ENCODE results near the gene ORC5. TPM values are rescaled to one million over a fixed set of nuclear protein-coding genes. Genes with fewer than 3 reads are reported as not detected.

Gene ORC5
- total and polyA plus RNA-seq, 2 donors from 2014 or later = 13.2 to 18.4 TPM

DNA sequence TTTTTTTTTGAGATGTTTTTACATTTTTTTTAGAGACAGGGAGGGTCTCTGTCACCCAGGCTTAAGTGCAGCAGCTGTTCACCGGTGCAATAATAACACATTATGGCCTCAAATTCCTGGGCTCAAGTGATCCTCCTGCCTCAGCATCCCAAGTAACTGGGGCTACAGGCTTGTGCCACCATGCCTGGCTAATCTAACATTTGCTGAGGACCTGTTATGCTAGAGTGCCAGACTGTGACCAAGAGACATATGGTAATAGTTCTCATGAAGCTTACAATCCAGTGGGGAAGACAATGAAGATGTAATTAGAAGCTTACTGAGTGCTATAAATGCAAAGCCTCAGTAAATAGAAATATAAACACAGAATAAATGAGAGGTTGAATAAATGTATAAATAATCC is 17.6 kb upstream of the ORC5 start:
- no peaks in the 10 kb centered on the region for H3K9me3 ChIP-seq (ENCODE audit: control insufficient read depth in 2 of 3, insufficient read depth in 1 of 3, low read length in 3 of 3)
- no peaks in the 10 kb centered on the region for H3K27me3 ChIP-seq (ENCODE audit: control insufficient read depth, insufficient read depth, low read length)
- H3K27ac ChIP-seq (ENCODE audit: low read depth in 2 of 2, low read length in 2 of 2) = no peak overlapping the region
- H3K36me3 ChIP-seq (ENCODE audit: control insufficient read depth in 2 of 3, insufficient read depth in 3 of 3, low read length in 3 of 3) = no peaks in the 10 kb centered on the region
- DNase-seq (no peak), FAIRE-seq (no peak)
- intact Hi-C loops (cut with DNase I) = no loop called here
- no peak overlapping the region for H3K4me3 ChIP-seq (ENCODE audit: low read length in 3 of 3)
- H3K4me1 ChIP-seq (ENCODE audit: control insufficient read depth in 2 of 3, insufficient read depth in 2 of 3, low read depth in 1 of 3, low read length in 3 of 3) = no peaks in the 10 kb centered on the region
- TF ChIP-seq, protein P1, sequence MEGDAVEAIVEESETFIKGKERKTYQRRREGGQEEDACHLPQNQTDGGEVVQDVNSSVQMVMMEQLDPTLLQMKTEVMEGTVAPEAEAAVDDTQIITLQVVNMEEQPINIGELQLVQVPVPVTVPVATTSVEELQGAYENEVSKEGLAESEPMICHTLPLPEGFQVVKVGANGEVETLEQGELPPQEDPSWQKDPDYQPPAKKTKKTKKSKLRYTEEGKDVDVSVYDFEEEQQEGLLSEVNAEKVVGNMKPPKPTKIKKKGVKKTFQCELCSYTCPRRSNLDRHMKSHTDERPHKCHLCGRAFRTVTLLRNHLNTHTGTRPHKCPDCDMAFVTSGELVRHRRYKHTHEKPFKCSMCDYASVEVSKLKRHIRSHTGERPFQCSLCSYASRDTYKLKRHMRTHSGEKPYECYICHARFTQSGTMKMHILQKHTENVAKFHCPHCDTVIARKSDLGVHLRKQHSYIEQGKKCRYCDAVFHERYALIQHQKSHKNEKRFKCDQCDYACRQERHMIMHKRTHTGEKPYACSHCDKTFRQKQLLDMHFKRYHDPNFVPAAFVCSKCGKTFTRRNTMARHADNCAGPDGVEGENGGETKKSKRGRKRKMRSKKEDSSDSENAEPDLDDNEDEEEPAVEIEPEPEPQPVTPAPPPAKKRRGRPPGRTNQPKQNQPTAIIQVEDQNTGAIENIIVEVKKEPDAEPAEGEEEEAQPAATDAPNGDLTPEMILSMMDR (IDR thresholded peaks at IDR 0.05; ENCODE audit: borderline replicate concordance, extremely low read depth, insufficient read depth) = no peak
- H3K9ac ChIP-seq (ENCODE audit: low read length in 3 of 3) = no peak overlapping the region

GRCh38 chr7:104217620-104218019 is 9.8 kb upstream of the ORC5 start:
- TF ChIP-seq, protein P1 (IDR thresholded peaks at IDR 0.05; ENCODE audit: borderline replicate concordance, extremely low read depth, insufficient read depth) = no peak
- H3K4me1 ChIP-seq (ENCODE audit: control insufficient read depth in 2 of 3, insufficient read depth in 2 of 3, low read depth in 1 of 3, low read length in 3 of 3) = no peaks in the 10 kb centered on the region
- no peak for DNase-seq
- no peak overlapping the region for H3K27ac ChIP-seq (ENCODE audit: low read depth in 2 of 2, low read length in 2 of 2)
- intact Hi-C loops (cut with DNase I) = no loop called here
- no peak overlapping the region for H3K4me3 ChIP-seq (ENCODE audit: low read length in 3 of 3)
- FAIRE-seq = no peak
- H3K9ac ChIP-seq (ENCODE audit: low read length in 3 of 3) = no peak overlapping the region
- no peaks in the 10 kb centered on the region for H3K36me3 ChIP-seq (ENCODE audit: control insufficient read depth in 2 of 3, insufficient read depth in 3 of 3, low read length in 3 of 3)
- no peaks in the 10 kb centered on the region for H3K27me3 ChIP-seq (ENCODE audit: control insufficient read depth, insufficient read depth, low read length)
- no peaks in the 10 kb centered on the region for H3K9me3 ChIP-seq (ENCODE audit: control insufficient read depth in 2 of 3, insufficient read depth in 1 of 3, low read length in 3 of 3)

DNA sequence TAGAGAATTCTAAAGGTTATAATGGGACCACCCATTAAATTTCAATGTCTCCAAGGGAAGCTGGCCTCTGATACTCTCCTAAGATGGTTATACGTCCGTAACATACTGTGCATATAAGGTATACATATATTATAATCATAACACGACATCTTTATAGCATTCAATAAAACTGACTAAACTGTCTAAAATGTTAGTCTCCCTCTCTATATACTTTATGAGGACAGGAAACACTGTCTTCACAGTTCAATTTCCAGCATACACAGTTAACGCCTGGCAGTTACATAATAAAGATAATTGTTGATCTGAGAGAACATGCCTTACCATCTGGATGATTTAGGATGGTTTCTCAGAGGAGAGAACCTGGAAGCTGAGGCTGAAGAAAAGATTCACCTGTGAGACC is 1.2 kb upstream of the ORC5 start:
- Histone ChIP-seq H3K9ac (ENCODE audit: low read length in 3 of 3) (no peak overlapping the region), H3K4me3 (ENCODE audit: low read length in 3 of 3) (no peak overlapping the region), H3K4me1 (ENCODE audit: control insufficient read depth in 2 of 3, insufficient read depth in 2 of 3, low read depth in 1 of 3, low read length in 3 of 3) (peaks cover 0 to 11% (median 8%) of the 10 kb centered on the region in 3 donors), H3K9me3 (ENCODE audit: control insufficient read depth in 2 of 3, insufficient read depth in 1 of 3, low read length in 3 of 3) (no peaks in the 10 kb centered on the region), H3K27me3 (ENCODE audit: control insufficient read depth, insufficient read depth, low read length) (no peaks in the 10 kb centered on the region), H3K27ac (ENCODE audit: low read depth in 2 of 2, low read length in 2 of 2) (no peak overlapping the region), H3K36me3 (ENCODE audit: control insufficient read depth in 2 of 3, insufficient read depth in 3 of 3, low read length in 3 of 3) (no peaks in the 10 kb centered on the region)
- TF ChIP-seq, protein P1 (IDR thresholded peaks at IDR 0.05; ENCODE audit: borderline replicate concordance, extremely low read depth, insufficient read depth) = no peak
- intact Hi-C loops (cut with DNase I) = no loop called here
- no peak for DNase-seq
- no peak for FAIRE-seq

GRCh38 chr7:104208421-104208780 is 588 bp upstream of the ORC5 start:
- intact Hi-C loops (cut with DNase I) = no loop called here
- FAIRE-seq (no peak), DNase-seq (no peak)

More at GRCh38 chr7:104208421-104208780, 588 bp upstream of the ORC5 start:
- Histone ChIP-seq H3K36me3 (ENCODE audit: control insufficient read depth in 2 of 3, insufficient read depth in 3 of 3, low read length in 3 of 3) (peaks cover 0 to 4% (median 0%) of the 10 kb centered on the region in 3 donors), H3K4me3 (ENCODE audit: low read length in 3 of 3) (peak overlapping the region; percentile 73 to 94 (median 87)), H3K27me3 (ENCODE audit: control insufficient read depth, insufficient read depth, low read length) (no peaks in the 10 kb centered on the region), H3K4me1 (ENCODE audit: control insufficient read depth in 2 of 3, insufficient read depth in 2 of 3, low read depth in 1 of 3, low read length in 3 of 3) (peaks cover 0 to 11% (median 8%) of the 10 kb centered on the region in 3 donors), H3K27ac (ENCODE audit: low read depth in 2 of 2, low read length in 2 of 2) (peak overlapping the region in 1 of 2 donors; percentile 32), H3K9ac (ENCODE audit: low read length in 3 of 3) (peak overlapping the region; percentile 34 to 93 (median 68)), H3K9me3 (ENCODE audit: control insufficient read depth in 2 of 3, insufficient read depth in 1 of 3, low read length in 3 of 3) (no peaks in the 10 kb centered on the region)
- TF ChIP-seq, protein P1 (IDR thresholded peaks at IDR 0.05; ENCODE audit: borderline replicate concordance, extremely low read depth, insufficient read depth) = no peak

Measured in kidney (tissue), 14 donors.